C4-2B (cell line): ENCODE data around the gene PAK5.

ENCODE experiments used
- ZFX ChIP-seq: fragments of 450-650 bp; IDR thresholded peaks from 2 replicates; pipeline ENCODE4 v1.6.1; 2017
- TF ChIP-seq, protein P1 (sequence below): fragments of 450-650 bp; conservative IDR thresholded peaks from 2 replicates; pipeline ENCODE4 v1.5.1; 2017; ENCODE audit warnings: mild to moderate bottlenecking

DNA sequence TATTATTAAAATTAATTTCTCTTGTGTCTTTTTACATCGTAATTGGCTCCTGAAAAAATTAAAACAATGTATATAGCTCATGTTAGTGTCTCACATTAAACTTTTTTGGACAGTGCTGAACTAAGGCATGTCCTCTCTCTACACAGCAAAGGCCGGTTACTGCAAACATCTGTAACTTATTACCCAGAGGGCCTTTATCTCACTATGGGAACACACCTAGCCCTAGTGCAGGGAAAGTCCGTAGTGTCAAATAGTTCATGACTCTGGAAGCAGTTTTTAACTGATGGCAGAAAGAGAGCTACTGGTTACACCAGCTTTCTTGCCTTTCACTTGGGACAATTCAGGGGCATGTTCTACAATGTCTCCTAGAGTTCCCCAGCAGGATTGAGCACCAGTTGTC, 82.2 kb downstream of the PAK5 start:
- TF ChIP-seq, protein P1, sequence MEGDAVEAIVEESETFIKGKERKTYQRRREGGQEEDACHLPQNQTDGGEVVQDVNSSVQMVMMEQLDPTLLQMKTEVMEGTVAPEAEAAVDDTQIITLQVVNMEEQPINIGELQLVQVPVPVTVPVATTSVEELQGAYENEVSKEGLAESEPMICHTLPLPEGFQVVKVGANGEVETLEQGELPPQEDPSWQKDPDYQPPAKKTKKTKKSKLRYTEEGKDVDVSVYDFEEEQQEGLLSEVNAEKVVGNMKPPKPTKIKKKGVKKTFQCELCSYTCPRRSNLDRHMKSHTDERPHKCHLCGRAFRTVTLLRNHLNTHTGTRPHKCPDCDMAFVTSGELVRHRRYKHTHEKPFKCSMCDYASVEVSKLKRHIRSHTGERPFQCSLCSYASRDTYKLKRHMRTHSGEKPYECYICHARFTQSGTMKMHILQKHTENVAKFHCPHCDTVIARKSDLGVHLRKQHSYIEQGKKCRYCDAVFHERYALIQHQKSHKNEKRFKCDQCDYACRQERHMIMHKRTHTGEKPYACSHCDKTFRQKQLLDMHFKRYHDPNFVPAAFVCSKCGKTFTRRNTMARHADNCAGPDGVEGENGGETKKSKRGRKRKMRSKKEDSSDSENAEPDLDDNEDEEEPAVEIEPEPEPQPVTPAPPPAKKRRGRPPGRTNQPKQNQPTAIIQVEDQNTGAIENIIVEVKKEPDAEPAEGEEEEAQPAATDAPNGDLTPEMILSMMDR = no peak
- no peak for TF ChIP-seq ZFX
